Transverse colon (tissue), 4 donors: ENCODE results near the gene MXRA8. TPM values are rescaled to one million over a fixed set of nuclear protein-coding genes. Genes with fewer than 3 reads are reported as not detected.

Experiments
- DNase-seq: peaks from one replicate; pipeline ENCODE4 v3.0.0-alpha.2; 2019
- H3K27ac ChIP-seq, 4 donors: fragments of 200-600 bp; sonication (generic); 2 replicates each; pipeline ENCODE4 v1.5.1; 2016 to 2018; ENCODE audit warnings: inconsistent platforms in 4 of 4
- H3K27me3 ChIP-seq: fragments of 200-600 bp; sonication (generic); 2 replicates; pipeline ENCODE4 v1.5.1; 2017; ENCODE audit warnings: inconsistent platforms
- H3K36me3 ChIP-seq, 4 donors: fragments of 200-600 bp; sonication (generic); 2 replicates each; pipeline ENCODE4 v1.5.1; 2017 to 2019; ENCODE audit warnings: inconsistent platforms in 4 of 4
- H3K4me1 ChIP-seq, 4 donors: fragments of 200-600 bp; sonication (generic); 2 replicates each; pipeline ENCODE4 v1.5.1; 2017 to 2020; ENCODE audit warnings: inconsistent platforms in 4 of 4
- H3K4me3 ChIP-seq, 4 donors: fragments of 200-600 bp; sonication (generic); 1 replicate in 1 of 4; 2 replicates in 3 of 4; pipeline versions ENCODE4 v1.5.1 to v1.6.1; 2017 to 2019; ENCODE audit warnings: inconsistent platforms in 4 of 4
- H3K9me3 ChIP-seq, 2 donors: fragments of 200-600 bp; sonication (generic); 2 replicates each; pipeline ENCODE4 v1.5.1; 2017 to 2019; ENCODE audit warnings: inconsistent platforms in 2 of 2
- EP300 ChIP-seq: sonication (generic); formaldehyde crosslinking; IDR thresholded peaks from one replicate; pipeline ENCODE4 v1.6.1; 2017; ENCODE audit warnings: antibody characterized with exemption, low read depth
- POLR2A ChIP-seq: fragments of 450-650 bp; IDR thresholded peaks from one replicate; pipeline ENCODE4 v1.6.1; 2016; ENCODE audit warnings: antibody characterized with exemption, mild to moderate bottlenecking, moderate library complexity
- POLR2AphosphoS5 ChIP-seq, 3 donors: sonication (generic); formaldehyde crosslinking; IDR thresholded peaks; one replicate each; pipeline ENCODE4 v1.6.1; 2016; ENCODE audit warnings: antibody characterized with exemption in 3 of 3
- WGBS, 2 donors: methylation state at CpG; one replicate each; pipeline ENCODE4 v1.1.5; 2018; ENCODE audit warnings: low coverage in 1 of 2; 5-methylcytosine and 5-hydroxymethylcytosine counted together
- in situ Hi-C, 4 donors: fragments of 200-750 bp; cut with MboI; loops; one replicate each; pipeline versions ENCODE4 v1.15.0 to v1.15.1; 2017; ENCODE audit warnings: low sequenced_read_pairs in 3 of 4, low pct_ligation_motif_present in 1 of 4, low pct_unique_long_range_greater_than_20kb in 1 of 4
- intact Hi-C: fragments of 100-400 bp; cut with DNase I; formaldehyde crosslinking; loops from one replicate; pipeline ENCODE4 v1.15.1; 2023; ENCODE audit warnings: low total_unique reads
- total RNA-seq, 4 donors: library from RNA; depleted of rRNA; stranded (reverse); fragments of >200 nt; gene quantifications; one replicate each; pipeline ENCODE4 v1.1.0, GENCODE V29; 2016
- TF ChIP-seq, protein P1 (sequence below), 5 experiments: fragments of 200-600 bp in 3 of 5; fragments of 450-650 bp in 2 of 5; sonication (generic) in 3 of 5; IDR thresholded peaks; 1 replicate in 2 of 5; 2 replicates in 3 of 5; pipeline ENCODE4 v1.5.1; 2016 to 2017; ENCODE audit warnings: antibody characterized with exemption in 5 of 5, inconsistent platforms in 3 of 5, mild to moderate bottlenecking in 2 of 5, moderate library complexity in 1 of 5

MXRA8 gene
- total RNA-seq, 4 donors from 2014 or later = 31.1 to 145 (median 57.1) TPM

DNA sequence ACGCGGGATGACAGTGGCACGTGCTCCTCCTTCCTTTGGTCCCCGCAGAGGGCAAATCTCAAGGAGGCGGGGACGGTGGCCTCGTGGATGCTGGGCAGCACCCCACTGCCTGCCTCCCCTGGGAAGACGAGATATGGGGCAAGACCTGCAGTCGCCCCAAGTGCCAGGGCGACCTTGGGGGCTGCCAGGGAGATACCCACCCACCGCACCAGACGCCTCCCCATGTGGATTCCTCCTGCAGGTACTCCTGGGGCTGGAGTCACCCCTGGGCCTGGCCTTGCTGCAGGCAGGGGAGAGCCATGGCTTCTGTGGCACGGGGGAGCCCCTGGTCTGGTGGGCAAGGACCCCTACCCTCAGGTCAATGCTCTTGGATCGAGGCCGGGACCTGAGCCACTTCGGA lies 22.5 kb upstream of the MXRA8 start:
- 92% methylated on average over 16 of the region's 16 CpGs; no CpG with 5 or more reads in 1 of the 2 donors for WGBS, 2 donors
- H3K36me3 ChIP-seq = peaks cover 0 to 5% (median 2%) of the 10 kb centered on the region in 4 donors
- no peak for DNase-seq
- no peak overlapping the region for H3K4me3 ChIP-seq
- TF ChIP-seq, protein P1, sequence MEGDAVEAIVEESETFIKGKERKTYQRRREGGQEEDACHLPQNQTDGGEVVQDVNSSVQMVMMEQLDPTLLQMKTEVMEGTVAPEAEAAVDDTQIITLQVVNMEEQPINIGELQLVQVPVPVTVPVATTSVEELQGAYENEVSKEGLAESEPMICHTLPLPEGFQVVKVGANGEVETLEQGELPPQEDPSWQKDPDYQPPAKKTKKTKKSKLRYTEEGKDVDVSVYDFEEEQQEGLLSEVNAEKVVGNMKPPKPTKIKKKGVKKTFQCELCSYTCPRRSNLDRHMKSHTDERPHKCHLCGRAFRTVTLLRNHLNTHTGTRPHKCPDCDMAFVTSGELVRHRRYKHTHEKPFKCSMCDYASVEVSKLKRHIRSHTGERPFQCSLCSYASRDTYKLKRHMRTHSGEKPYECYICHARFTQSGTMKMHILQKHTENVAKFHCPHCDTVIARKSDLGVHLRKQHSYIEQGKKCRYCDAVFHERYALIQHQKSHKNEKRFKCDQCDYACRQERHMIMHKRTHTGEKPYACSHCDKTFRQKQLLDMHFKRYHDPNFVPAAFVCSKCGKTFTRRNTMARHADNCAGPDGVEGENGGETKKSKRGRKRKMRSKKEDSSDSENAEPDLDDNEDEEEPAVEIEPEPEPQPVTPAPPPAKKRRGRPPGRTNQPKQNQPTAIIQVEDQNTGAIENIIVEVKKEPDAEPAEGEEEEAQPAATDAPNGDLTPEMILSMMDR (IDR thresholded peaks at IDR 0.05) = no peak
- TF ChIP-seq EP300 = no peak
- no peak for TF ChIP-seq POLR2AphosphoS5 (IDR thresholded peaks at IDR 0.05)
- TF ChIP-seq POLR2A = no peak
- H3K4me1 ChIP-seq = peaks cover 2 to 4% (median 3%) of the 10 kb centered on the region in 4 donors
- no peaks in the 10 kb centered on the region for H3K9me3 ChIP-seq
- H3K27me3 ChIP-seq = no peaks in the 10 kb centered on the region
- H3K27ac ChIP-seq = no peak overlapping the region
- intact Hi-C loops (no loop called here), in situ Hi-C loops (no loop called here)

DNA sequence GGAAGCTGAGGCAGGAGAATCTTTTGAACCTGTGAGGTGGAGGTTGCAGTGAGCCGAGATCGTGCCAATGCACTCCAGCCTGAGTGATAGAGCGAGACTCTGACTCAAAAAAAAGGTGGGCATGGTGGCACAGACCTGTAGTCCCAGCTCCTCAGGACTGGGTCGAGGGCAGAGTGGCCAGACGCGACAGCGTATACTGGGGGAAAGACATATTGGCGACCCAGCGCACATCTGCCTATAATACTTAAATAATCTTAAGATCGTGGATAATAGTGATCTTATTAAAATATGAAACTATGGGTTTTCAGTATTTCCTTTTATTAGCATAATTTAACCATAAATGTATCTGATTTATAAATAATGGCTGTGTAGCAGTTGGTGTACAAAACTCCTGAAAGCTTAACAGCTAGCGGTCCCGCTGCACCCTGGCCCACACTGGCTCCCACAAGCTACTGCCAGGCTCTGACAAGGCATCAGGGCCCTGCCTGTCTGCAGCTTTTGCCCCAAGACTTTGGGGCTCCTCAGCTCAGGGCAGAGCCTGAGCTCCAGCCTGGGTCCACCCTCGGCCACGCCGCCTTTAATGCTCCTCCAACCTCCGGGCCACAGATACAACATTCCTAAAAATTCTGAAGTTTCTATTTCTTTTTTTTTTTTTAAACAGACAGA lies 19.3 kb upstream of the MXRA8 start:
- in situ Hi-C loops (no loop called here), intact Hi-C loops (loop anchor here (10.0 kb wide), 1 partner anchor 363 kb away; the partner anchor contains the start of gene ISG15)
- no peak for DNase-seq
- WGBS, 2 donors = 95 to 96% methylated on average over 10 to 16 of the region's 16 CpGs
- Histone ChIP-seq H3K27me3 (no peaks in the 10 kb centered on the region), H3K9me3 (no peaks in the 10 kb centered on the region), H3K36me3 (no peaks in the 10 kb centered on the region), H3K27ac (no peak overlapping the region), H3K4me1 (peaks cover 16 to 22% (median 19%) of the 10 kb centered on the region in 4 donors), H3K4me3 (no peak overlapping the region)
- TF ChIP-seq, protein P1 (IDR thresholded peaks at IDR 0.05) = no peak
- TF ChIP-seq EP300 (no peak), POLR2A (no peak), POLR2AphosphoS5 (IDR thresholded peaks at IDR 0.05) (no peak)

DNA sequence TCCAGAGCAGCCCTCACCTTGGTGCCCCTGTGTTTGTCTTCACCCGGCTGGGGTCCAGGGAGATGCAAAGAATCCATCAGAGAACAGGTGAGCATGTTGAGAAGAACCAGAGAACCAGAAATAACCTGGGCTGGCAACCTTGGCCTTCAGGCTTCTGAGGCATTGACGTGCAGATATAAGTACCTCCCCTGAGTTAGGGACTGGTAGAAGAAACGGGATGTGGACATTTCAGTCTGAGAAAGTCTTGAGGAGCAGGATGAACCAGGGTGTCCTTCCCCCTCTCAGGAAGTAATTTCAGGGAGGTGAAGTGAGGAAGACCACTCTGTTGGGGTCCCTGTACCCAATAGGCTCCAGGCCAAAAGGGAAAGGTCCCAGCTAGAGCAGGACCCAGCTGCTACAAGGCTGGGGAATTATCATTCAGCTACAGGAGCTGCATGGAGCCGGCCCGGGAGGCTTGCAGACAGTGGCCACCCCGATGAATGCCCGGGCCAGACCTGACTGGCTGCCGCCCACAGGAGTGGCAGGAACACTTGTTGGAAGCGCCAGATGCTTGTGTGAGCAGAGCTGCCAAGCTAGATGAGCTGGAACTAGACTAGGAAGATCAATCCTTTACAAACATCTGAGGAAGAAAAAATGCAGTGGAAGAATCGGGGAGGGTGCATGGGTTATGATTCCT lies 18.3 kb upstream of the MXRA8 start:
- Histone ChIP-seq H3K27ac (peak overlapping the region in 1 of 4 donors; percentile 99), H3K9me3 (no peaks in the 10 kb centered on the region), H3K4me1 (peaks cover 25 to 32% (median 26%) of the 10 kb centered on the region in 4 donors), H3K36me3 (no peaks in the 10 kb centered on the region), H3K27me3 (no peaks in the 10 kb centered on the region), H3K4me3 (no peak overlapping the region)
- in situ Hi-C loops = no loop called here
- TF ChIP-seq EP300 (no peak), POLR2AphosphoS5 (IDR thresholded peaks at IDR 0.05) (no peak), POLR2A (no peak)
- TF ChIP-seq, protein P1 (IDR thresholded peaks at IDR 0.05) = no peak
- DNase-seq = no peak
- intact Hi-C loops = loop anchor here (10.0 kb wide), 1 partner anchor 362 kb away; the partner anchor contains the start of gene ISG15
- 92% methylated on average over 10 of the region's 10 CpGs; no CpG with 5 or more reads in 1 of the 2 donors for WGBS, 2 donors

DNA sequence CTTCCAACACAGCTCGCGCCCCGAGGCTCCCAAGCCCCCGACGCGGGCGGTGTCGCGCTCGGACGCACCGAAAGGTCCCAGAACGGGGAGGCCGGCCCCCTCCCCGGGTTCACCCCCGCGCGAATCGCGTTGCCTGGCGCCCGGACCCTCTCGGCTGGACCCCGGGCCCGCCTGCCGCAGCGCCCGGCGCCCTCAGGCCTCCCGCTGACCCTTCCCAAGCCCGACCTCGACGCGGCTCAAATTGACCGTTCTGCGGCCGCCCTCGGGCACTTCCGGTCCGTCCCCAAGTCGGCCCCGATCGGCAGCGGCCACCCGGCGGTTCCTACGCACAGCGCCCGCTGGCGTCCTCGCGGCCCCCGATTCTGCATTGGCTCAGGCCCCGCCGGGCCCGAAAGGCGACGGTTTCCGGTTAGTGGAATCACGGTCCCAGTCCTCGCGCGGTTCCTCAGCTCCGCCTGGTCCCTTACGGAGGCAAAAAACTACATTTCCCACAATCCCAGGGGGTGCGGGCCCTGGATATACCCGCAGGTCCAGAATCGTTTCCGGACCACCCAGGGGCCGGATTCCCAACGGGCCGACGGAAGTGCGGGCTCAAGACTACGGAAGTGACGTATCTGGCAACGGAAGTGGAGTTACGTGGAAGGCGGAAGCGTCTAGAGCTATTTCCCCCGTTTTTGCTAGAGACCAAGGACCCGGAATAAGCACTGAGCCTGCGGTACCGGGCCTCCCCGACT lies 16.7 kb upstream of the MXRA8 start, which contains the start of gene AURKAIP1:
AURKAIP1 (minus strand) TSS at position 279 of the 734 bp plus-strand sequence. CDS start 451 bp downstream, outside the sequence.
- intact Hi-C loops (loop anchor here (2.0 to 10.0 kb wide), 2 partner anchors 18 to 360 kb away; partner anchors contain the start of gene ISG15), in situ Hi-C loops (no loop called here)
- Histone ChIP-seq H3K36me3 (no peaks in the 10 kb centered on the region), H3K9me3 (no peaks in the 10 kb centered on the region), H3K4me3 (peak within 1 kb of the TSS; percentile 90 to 99 (median 95)), H3K27me3 (no peaks in the 10 kb centered on the region), H3K27ac (peak within 1 kb of the TSS; percentile 92 to 99 (median 96)), H3K4me1 (peaks cover 26 to 34% (median 30%) of the 10 kb centered on the region in 4 donors)
- DNase-seq = peak; percentile 98
- WGBS, 2 donors = 0% methylated on average over 15 of the region's 85 CpGs; no CpG with 5 or more reads in 1 of the 2 donors
- TF ChIP-seq POLR2AphosphoS5 (IDR thresholded peaks at IDR 0.05) = peak; percentile 72 to 85 (median 77)
- TF ChIP-seq EP300 = no peak
- TF ChIP-seq POLR2A = peak; percentile 62
- TF ChIP-seq, protein P1 (IDR thresholded peaks at IDR 0.05) = peak in 4 of 5 experiments; percentile 12 to 53 (median 32)
